ENCODE data around the gene COX4I1.

The COX4I1 gene

DNA sequence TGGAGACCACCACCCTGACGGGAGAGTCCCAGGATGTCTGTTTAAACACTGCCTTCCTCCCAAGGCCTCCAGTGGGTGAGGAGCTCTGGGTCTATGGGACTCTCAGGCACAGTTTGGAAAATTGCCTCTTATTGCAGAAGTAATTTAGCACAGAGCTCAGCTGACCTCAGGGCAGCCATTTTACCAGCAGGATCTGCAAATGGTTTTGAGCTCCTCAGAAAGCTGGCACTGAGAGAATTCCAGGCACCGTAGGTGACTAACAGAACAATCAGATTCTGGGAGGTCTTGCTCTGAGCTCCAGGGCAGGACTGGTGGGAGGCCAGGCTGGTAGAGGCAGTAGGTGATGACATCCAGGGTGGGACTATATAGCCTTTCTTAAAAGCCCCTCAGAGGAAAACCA, 31.3 kb upstream of the COX4I1 start:
- no peak for DNase-seq

DNA sequence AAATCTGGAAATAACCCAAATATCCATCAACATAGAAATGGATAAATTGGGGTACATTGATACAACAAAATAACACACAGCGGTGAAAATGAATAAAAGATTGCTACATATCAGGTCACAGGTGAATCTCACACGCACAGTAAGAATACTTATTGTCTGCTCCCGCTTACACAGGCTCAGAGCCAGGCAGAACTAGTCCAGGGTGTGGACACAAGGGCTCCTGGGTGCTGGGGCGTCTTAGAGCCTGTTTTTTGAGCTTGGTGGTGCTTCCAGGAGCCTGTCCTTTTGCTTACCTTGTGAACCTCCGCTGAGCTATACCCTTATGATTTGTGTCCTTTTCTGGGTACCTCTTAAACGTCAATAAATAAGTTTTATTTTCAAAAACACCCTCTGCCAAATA, 28.8 kb upstream of the COX4I1 start:
- no peak for DNase-seq

DNA sequence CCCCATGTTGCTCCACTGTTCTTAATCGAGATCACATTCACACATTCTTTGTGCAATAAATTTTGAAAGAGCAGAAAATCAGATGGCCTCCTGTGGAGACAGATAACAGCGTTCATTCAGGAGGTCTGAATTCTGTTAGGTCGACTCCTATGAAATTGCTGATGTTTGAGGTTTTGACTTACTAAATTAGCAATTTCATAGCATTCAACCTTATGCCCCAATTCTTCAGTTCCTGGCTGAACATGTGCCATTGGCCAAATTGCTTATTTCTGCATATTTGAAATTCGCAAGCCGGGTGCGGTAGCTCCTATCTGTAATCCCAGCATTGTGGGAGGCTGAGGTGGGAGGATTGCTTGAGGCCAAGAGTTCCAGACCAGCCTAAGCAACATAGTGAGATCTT, 26.5 kb upstream of the COX4I1 start:
- no peak for DNase-seq

DNA sequence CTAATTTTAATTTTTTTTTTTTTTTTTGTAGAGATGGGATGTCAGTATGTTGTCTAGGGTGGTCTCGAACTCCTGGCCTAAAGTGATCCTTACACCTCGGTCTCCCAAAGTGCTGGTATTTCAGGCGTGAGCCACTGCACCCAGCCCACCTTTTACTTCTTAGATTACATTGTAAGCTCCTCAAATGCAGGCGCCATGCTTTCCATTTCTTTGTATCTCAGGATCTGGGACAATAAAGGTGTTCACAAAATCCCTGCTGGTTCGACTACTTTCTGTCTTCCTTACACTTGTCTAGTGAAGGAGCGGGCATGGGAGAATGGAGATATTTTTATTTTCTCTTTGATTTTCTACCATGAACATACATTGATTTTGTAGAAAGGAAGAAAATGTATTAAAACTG, 25.4 kb upstream of the COX4I1 start:
- DNase-seq: no peak

DNA sequence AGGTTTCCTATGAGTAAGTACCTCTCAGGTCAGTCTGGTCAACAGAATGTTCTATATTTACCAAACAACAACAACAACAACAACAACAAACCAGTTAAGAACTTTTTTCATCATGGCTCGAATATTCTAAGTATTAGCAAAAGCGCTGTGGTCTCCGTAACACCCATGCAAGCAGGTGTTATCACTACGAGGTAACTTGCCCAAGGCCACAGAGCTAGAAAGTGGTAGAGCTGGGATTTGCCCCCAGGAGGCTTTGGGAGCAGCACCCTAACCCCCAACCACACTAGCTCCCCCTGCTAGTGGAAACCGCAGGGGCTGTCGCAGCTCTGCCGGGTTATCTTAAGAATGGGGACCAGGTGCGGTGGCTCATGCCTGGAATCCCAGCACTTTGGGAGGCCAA, 24.7 kb upstream of the COX4I1 start:
- DNase-seq: no peak

DNA sequence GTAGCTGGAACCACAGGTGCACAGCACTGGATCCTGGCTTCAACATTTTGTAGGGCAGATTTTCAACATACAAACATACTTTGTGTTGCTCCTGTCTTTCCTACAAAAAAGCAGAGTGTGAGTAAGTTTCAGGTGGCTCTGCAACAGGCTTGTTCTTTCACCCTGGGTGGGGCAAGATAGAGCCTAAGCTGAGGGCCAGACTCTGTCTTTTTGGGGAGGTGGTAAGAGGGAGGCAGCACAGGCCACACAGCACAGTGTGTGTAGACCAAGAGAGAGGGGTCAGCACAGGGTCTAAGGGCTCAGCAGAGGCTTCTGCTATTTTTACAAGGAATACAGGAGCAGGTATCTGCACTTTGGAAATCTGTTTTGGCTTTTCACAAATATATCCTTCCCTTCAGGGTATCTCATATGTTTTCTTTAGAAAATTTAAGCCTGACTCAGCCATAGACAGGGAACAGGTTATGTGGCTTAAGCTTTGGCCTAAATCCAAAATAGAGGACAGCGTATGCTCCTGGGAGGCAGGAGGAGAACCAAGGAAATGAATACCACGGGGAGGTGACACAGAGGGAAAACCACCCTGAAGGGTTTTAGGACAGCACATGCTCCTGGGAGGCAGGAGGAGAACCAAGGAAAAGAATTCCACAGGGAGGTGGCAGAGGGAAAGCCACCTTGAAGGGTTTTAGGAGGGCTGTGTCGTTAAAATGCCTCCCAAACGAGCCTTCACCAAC, 21.7 kb upstream of the COX4I1 start:
- no peak for DNase-seq

DNA sequence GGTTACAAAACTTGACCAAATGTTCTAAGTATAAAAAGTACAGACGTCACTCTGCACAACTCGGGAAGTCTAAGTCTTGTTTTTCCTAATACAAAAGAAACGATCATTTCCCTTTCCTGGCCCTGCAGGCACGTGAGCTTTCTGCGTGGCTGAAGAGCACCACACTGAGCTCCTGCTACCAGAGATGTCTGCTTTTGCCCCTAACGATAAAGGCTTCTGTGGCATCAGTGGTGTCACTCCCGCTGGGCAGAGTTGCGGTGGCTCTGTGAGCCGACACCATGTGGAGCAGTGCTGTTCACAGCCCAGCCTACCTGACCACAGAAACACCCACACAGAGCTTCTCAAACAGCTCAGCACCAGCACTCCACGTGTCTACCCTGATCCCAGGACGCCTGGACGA, 20.6 kb upstream of the COX4I1 start:
- DNase-seq: no peak

DNA sequence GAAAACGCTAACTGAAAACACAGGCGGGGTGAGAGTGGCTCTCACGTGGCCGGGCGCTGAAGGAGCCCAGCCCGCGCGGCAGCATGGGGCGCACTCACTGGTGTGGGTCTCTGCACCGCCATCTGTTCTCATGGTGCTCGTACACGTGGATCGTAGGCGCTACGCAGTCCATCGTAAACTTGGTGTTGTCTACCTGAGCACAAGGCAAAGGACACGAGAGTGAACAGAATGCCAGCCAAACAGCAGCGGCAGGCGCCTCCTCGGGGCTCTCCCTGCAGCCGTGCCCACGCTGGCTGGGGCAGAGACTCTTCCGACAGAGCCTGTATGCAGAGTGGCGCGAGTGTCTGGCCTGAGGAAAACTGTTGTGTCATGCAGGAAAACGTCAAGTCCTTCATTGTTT, 19.2 kb upstream of the COX4I1 start:
- DNase-seq: no peak

DNA sequence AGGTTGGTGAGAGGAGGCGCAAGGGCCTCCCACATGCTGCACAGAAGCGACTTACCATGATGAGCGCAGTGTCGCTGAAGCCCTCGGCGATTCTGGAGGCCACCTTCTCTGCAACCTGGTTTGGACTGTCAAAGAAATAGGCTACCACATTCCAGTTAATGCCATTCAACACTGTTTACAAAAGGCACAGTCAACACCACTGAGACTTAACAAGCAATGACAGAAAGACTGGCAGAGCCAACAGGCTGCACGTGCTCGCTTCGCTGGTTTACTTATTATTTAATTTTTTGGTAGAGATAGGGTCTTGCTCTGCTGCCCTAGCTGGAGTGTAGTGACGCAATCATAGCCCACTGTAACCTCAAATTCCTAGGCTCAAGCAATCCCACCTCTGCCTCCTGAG, 18.3 kb upstream of the COX4I1 start:
- DNase-seq: no peak

DNA sequence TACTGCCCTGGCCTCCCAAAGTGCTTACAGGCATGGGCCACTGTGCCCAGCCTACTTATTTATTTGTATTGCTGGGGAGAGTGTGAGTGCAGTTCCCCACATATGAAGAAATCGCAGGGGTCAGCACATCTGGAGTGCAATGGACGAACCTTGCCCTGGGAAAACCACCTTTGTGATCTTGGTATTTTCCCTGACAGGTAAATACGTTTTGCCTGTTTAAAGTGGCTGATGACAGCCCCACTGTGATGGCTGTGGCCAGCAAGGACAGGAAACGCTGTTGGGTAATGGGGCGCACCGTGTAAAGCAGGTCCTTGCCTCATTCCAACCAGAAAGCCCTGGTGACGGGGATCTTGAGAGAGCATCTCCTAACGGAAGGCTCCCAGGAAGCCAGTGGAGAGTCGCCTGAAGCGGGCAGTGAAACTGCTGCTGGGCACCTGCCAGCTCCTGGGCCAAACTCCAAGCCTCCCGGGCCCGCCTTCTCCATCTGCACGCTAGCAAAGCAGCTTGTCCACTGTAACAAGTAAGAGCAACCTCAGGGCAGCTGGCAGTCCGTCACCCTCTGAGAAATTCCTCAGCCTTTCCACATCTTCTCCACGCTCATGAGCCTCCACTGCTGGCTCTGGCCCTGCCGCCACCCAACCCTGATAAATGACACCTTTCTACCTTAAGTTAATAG, 17.7 kb upstream of the COX4I1 start:
- no peak for DNase-seq

DNA sequence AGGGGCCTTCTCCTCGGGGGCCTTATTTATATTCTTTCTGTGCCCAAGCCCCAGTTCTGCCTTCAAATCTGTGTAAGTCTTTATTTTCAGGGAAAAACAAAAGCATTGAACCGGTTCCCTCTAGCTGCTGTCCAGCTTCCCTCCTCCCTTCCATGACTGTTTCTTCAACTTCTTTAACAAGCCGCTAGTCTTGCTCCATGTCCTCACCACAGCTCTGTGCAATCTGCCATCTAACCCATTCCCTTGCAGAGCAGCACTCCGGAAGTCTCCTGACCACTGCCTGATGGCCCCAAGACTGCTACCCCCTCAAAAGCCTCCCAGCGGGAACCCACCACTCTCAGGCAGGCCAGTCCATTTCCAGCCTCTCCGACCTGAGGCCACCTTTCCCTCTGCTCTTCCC, 17.0 kb upstream of the COX4I1 start:
- DNase-seq: no peak

DNA sequence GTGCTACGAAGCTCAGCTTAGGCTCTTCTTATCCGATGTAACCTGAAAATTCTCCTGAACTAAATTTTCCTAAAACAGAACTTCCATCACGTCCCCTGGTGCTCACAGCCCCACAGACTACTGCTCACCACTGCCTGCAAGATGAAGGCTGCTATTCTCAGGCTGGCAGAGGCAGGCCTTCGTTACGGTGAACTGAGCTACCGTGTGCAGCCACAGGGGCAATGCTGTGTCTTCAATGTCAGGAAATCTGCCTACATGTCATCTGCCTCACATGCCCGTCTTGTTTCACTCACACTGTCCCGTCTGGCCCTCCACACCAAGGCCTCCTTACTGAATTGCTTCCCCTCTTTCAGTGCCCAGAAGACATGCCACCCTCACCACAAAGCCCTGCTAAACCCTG, 16.1 kb upstream of the COX4I1 start:
- no peak for DNase-seq

DNA sequence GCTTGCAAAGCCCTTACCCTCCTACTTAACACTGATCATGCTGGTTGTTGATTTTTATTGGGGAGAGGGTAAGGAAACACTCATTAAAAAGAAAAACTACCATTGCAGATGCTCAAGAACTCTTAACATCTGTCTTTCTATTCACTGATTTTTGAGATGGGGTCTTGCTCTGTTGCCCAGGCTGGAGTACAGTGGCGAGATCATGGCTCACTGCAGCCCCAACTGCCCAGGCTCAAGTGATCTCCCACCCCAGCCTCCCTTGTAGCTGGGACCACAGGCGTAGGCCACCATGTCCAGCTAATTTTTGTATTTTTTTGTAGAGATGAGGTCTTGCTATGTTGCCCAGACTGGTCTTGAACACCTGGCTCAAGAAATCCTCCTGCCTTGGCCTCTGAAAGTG, 14.7 kb upstream of the COX4I1 start:
- DNase-seq: no peak

DNA sequence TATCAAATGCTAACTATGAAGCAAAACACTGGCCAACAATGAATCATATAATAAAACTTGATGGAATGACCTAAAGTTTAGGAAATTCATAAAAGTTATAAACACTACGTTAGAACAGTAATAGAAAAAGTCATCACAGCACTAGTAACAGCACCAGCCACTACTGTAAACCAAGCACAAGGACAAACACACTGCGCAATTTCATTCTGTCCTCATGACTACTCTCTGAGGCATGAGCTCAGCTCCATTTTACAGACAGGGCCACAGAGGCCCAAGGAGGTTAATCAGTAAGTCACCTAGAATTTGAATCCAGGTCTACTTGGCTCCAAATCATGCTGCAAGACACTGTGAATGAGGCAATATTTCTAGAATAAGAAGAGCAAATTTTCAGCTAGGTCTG, 13.6 kb upstream of the COX4I1 start:
- DNase-seq: no peak

DNA sequence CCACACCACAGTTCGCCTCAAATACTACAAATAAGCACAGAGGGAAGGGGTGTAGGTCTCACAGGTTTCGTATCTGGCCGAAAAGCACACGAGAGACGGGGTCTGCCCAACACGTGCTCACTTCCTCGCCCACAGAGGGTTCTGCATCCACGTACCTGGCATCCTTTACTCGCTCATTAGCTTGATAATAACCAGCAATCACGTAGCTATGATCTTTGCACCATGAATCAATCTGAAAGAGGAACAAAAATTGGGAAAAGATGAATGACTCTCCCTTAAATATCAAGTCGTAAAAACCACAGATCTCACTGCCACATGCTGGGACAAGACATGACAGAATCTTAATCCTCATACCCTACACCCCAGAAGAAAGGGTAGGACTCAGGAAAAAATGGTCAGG, 10.7 kb upstream of the COX4I1 start:
- DNase-seq: no peak

DNA sequence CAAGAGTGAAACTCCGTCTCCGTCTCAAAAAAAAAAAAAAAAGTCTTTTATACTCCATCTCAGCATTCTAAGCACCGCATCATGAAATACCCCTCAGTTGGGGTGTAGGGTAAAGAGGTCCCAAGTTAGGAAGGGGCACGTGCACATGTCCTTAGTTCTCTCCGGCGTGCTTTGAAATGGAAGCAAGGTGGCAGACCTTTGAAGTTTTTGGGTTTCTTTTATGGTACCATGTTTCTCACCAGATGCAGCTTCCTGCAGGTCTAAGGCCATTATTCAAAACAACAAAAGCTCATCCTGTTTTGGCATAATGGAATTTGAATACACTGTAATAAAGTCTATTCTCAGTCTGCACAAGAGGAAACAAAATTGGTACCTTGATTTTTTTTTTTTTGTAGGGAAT, 9.7 kb upstream of the COX4I1 start:
- no peak for DNase-seq

DNA sequence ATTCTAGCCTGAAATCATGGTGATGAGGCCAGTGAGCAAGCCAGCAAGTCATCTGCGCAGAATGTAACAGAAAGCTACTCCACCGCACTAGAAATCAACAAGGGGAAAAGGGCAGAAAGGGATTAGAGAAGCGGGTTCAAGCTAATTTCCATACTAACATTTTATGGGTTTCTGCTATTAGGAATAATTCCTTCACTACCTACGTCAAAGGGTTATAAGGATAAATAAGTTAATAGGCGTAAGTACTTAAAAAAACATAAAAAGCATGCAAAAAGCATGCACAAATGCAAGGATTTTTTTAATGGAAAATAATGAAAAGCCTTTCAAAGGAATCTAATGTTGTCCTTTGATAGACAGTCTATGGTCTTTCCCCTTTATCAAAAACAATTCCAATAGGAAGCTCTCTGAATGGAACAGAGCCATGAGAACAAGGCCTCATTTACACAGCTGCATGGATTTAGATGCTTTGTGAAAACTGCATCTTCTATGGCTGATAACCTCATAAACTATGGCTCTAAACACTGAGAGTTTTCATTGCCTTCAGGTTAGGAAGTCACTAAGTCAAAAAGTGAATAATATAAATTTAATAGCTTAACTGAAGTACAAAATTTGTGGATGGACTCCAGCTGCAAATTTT, 5.7 kb upstream of the COX4I1 start:
- DNase-seq: no peak

DNA sequence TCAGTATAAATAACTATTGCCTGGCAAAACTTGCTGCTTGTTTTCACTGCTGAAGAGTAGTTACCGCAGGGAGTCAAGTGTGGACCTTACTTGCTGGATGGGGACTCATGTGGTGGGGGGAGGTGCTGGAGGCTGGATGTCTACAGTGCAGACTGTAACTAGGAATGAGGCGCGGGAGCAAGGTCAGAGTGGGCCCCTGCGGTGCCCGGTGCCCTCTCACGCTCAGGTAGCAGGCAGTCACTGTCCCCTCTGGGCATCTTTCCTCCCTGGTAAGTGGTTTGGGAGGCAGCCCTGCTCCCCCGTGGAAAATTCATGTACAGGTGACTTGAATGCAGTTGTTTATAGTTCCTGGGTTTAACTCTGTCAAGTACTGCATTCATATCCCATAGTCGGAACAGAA, 4.8 kb upstream of the COX4I1 start:
- no peak for DNase-seq

DNA sequence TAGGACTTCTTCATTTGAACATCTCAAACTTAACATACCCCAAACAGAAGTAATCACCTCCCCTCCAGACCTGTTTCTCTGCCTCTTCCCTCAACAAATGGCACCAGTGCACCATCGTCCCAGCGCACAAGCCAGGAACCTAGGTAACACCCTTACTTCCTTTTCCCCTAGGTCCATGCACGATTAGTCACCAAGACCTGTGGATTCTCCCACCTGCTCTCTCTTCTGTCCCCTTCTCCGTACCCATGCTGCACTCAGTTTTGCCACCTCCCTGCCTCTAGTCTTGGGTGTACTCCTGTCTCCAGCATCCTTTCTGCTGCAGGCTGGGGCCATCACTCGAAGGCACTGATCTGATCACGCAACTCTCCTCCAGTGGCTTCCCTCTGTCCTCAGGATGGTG, 3.3 kb upstream of the COX4I1 start:
- no peak for DNase-seq

DNA sequence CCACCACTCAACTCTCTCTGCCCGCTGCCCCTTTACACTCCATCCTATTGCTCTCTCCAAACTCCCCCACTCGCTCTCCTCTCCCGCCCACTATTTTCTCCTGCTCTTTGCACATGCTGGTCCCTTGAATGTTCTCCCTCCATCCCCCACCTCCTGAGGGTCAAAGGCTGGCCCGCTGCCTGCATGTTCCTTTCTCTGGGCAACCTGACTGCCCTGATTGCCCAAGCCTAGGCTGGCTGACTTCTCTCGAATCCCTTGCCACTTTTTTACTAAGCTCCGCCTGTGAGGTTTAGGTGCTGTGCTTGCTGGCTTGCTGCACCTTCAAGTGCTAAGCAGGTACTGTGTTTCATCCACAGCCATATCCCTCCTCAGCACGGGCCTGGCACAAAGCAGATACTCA, 2.9 kb upstream of the COX4I1 start:
- no peak for DNase-seq

DNA sequence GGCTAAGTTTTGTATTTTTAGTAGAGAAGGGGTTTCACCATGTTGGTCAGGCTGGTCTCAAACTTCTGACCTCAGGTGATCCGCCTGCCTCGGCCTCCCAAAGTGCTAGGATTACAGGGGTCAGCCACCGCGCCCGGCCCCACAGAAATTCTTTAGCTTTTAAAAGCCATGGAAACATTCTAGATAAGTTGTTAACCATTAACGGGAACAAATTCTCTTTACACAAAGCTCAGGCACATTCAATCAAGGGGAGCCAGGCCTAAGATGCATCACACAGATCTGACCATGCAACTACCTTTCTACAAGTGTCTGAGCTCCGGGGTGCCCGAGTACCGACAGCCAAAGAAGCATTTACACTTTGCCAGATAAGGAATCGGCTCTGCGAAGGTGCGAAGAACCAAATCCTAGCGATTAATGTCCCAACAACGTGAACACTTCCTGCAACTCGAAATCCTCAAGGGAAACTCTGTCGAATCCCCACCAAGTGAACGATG, 1.2 kb upstream of the COX4I1 start:
- DNase-seq: no peak

DNA sequence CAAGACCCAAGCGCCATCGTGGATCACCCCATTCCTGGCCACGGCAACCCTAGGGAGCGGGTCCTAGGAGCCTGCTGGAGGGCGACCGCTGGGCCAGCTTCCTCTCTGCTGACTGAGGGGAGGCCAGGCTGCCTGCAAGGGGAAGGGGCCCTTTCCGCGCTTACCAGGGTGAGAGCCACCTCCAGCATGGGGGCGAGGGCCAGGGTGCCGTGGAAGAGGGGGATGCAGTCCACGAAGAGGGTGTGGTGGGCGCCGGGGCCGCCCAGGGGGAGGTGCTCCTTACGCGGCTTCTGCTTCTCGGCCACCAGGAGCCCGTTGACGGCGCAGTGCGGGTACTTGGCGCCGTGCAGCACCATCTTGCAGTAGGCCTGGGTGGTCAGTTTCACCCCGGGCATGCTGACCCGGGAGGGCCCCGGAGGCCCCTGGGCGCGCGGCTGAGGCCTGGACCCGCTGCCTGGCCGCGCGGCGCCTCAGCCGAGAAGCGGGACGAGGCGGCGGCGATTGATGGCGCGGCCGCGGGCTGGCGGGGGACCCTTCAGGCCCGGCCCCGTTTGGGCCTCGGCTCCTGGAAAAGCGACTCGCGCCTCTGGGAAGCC, 496 bp upstream of the COX4I1 start:
- no peak for DNase-seq

DNA sequence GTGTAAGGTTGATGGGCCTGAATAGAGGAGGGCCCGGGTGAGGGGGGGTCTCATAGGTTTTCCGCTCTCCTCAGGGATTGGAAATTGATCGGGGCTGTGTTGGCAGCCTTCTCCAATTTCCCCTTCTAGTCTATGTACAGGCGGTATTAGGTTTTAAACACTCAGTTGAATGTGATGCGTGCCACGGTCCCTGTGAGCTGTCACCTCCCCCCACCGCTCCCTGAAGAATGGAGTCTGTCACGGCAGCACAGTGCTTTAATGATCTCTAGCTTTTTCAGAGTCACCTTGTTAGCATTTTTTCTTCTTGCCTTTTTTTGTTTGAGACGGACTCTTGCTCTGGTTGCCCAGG, 800 bp downstream of the COX4I1 start:
- DNase-seq: no peak

DNA sequence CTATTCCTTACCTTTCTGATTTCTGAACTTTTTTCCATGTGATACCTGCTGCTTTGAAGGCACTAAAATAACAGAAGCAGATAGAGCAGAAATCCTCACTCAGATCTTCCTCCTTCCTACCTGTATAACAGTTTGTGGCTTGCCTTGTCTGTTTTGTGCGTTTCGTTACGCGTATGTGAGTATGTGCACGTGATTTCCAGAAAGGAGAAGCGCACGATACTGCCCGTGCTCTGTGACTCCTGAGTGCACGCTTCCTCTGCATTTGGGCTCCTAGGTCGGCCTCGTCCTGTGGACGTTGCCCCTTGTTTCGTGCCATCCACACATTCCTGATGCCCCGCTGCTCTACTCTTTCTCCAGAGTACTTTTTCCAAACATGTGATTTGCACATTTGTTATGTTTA, 4.1 kb downstream of the COX4I1 start:
- DNase-seq: no peak
